ENCODE data around the gene IRF2BP1. TPM values are rescaled to one million over a fixed set of nuclear protein-coding genes. Genes with fewer than 3 reads are reported as not detected.

IRF2BP1 gene
- total RNA-seq, 1 donor from 2014 or later, result 18.8 TPM

DNA sequence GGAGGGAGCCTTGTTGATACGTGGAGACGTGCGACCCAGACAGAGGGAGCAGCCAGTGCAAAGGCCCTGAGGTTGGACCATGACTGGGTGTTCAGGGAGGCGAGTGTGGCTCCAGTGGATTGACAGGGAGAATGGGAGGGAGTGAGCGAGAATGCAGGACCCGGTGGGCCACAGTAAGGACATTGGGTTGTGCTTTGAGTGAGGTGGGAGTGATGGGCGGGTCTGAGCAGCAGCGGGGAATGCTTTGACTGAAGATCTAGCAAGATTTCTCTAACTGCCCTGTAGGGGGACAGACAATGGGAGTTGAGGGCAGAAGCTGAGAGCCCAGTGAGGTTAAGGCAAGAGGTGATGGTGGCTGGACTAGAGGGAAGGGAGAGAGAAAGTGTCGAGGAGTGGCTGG lies 36.3 kb upstream of the IRF2BP1 start:
- Histone ChIP-seq H3K27ac (ENCODE audit: low read depth, low read length) (no peak overlapping the region), H3K4me2 (ENCODE audit: low read length) (no peak overlapping the region), H3K9ac (ENCODE audit: low read length) (no peak overlapping the region), H4K20me1 (ENCODE audit: insufficient read depth, low read length) (no peaks in the 10 kb centered on the region), H3K36me3 (ENCODE audit: insufficient read depth, low read length) (no peaks in the 10 kb centered on the region), H2AFZ (ENCODE audit: low read depth, low read length) (no peak overlapping the region), H3K79me2 (ENCODE audit: insufficient read depth, low read length) (no peaks in the 10 kb centered on the region), H3K27me3 (ENCODE audit: insufficient read depth, low read length) (peaks cover 17% of the 10 kb centered on the region), H3K4me1 (ENCODE audit: insufficient read depth, low read length) (no peaks in the 10 kb centered on the region), H3K9me3 (ENCODE audit: insufficient read depth, low read depth, low read length) (no peaks in the 10 kb centered on the region), H3K4me3 (ENCODE audit: insufficient read depth, low read depth, low read length) (no peak overlapping the region)
- DNase-seq (ENCODE audit: low read depth), result no peak
- no peak for TF ChIP-seq CTCF (IDR thresholded peaks at IDR 0.05; ENCODE audit: insufficient read depth, low read depth, low read length)
- TF ChIP-seq EZH2 (IDR thresholded peaks at IDR 0.05; ENCODE audit: insufficient read depth, low read length), result no peak
- FAIRE-seq, result no peak
- Mint-ChIP-seq H3K9me3 (ENCODE audit: unreplicated experiment) (peaks cover 1% of the 10 kb centered on the region), H3K27me3 (ENCODE audit: low read depth, unreplicated experiment) (no peaks in the 10 kb centered on the region), H3K4me1 (ENCODE audit: low read depth, unreplicated experiment) (no peaks in the 10 kb centered on the region), H3K36me3 (ENCODE audit: low read depth, unreplicated experiment) (peaks cover 2% of the 10 kb centered on the region), H3K27ac (ENCODE audit: unreplicated experiment) (no peak overlapping the region), H3K4me3 (ENCODE audit: unreplicated experiment) (peak overlapping the region; percentile 54)

DNA sequence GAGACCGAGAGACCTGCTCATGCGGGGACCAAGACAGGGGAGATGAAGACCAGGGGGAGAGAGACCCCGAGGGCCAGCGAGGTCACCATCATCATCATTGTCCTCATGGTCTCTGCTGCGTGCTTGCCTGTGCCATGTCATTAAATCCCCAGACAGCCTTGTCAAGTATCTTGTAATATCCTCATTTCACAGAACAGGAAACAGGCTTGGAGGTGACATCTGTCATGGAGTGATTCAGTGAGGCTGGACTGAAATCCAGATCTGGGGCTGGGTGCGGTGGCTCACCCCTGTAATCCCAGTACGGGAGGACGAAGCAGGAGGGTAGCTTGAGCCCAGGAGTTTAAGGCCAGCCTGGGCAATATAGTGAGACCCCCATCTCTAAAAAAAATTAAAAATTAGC lies 34.5 kb upstream of the IRF2BP1 start:
- no peaks in the 10 kb centered on the region for H3K79me2 ChIP-seq (ENCODE audit: insufficient read depth, low read length)
- no peaks in the 10 kb centered on the region for H3K4me1 Mint-ChIP-seq (ENCODE audit: low read depth, unreplicated experiment)
- H2AFZ ChIP-seq (ENCODE audit: low read depth, low read length), result no peak overlapping the region
- peaks cover 1% of the 10 kb centered on the region for H3K9me3 Mint-ChIP-seq (ENCODE audit: unreplicated experiment)
- H3K9ac ChIP-seq (ENCODE audit: low read length), result no peak overlapping the region
- no peaks in the 10 kb centered on the region for H3K9me3 ChIP-seq (ENCODE audit: insufficient read depth, low read depth, low read length)
- DNase-seq (ENCODE audit: low read depth), result no peak
- FAIRE-seq, result no peak
- no peak overlapping the region for H3K27ac ChIP-seq (ENCODE audit: low read depth, low read length)
- H3K4me1 ChIP-seq (ENCODE audit: insufficient read depth, low read length), result no peaks in the 10 kb centered on the region
- no peak overlapping the region for H3K4me2 ChIP-seq (ENCODE audit: low read length)
- H3K27me3 Mint-ChIP-seq (ENCODE audit: low read depth, unreplicated experiment), result no peaks in the 10 kb centered on the region
- no peak overlapping the region for H3K4me3 Mint-ChIP-seq (ENCODE audit: unreplicated experiment)
- H3K27me3 ChIP-seq (ENCODE audit: insufficient read depth, low read length), result peaks cover 19% of the 10 kb centered on the region
- H4K20me1 ChIP-seq (ENCODE audit: insufficient read depth, low read length), result no peaks in the 10 kb centered on the region
- TF ChIP-seq CTCF (IDR thresholded peaks at IDR 0.05; ENCODE audit: insufficient read depth, low read depth, low read length) (no peak), EZH2 (IDR thresholded peaks at IDR 0.05; ENCODE audit: insufficient read depth, low read length) (no peak)
- no peaks in the 10 kb centered on the region for H3K36me3 ChIP-seq (ENCODE audit: insufficient read depth, low read length)
- no peak overlapping the region for H3K4me3 ChIP-seq (ENCODE audit: insufficient read depth, low read depth, low read length)
- H3K36me3 Mint-ChIP-seq (ENCODE audit: low read depth, unreplicated experiment), result no peaks in the 10 kb centered on the region
- no peak overlapping the region for H3K27ac Mint-ChIP-seq (ENCODE audit: unreplicated experiment)

- Histone ChIP-seq H3K79me2 (ENCODE audit: insufficient read depth, low read length) (no peaks in the 10 kb centered on the region), H3K36me3 (ENCODE audit: insufficient read depth, low read length) (no peaks in the 10 kb centered on the region), H3K27me3 (ENCODE audit: insufficient read depth, low read length) (peaks cover 19% of the 10 kb centered on the region), H3K9me3 (ENCODE audit: insufficient read depth, low read depth, low read length) (no peaks in the 10 kb centered on the region), H2AFZ (ENCODE audit: low read depth, low read length) (no peak overlapping the region), H3K4me3 (ENCODE audit: insufficient read depth, low read depth, low read length) (no peak overlapping the region), H3K4me2 (ENCODE audit: low read length) (no peak overlapping the region), H4K20me1 (ENCODE audit: insufficient read depth, low read length) (no peaks in the 10 kb centered on the region), H3K27ac (ENCODE audit: low read depth, low read length) (no peak overlapping the region), H3K4me1 (ENCODE audit: insufficient read depth, low read length) (no peaks in the 10 kb centered on the region), H3K9ac (ENCODE audit: low read length) (no peak overlapping the region)
- DNase-seq (ENCODE audit: low read depth) (no peak), FAIRE-seq (no peak)
- H3K36me3 Mint-ChIP-seq (ENCODE audit: low read depth, unreplicated experiment), result no peaks in the 10 kb centered on the region
- no peaks in the 10 kb centered on the region for H3K4me1 Mint-ChIP-seq (ENCODE audit: low read depth, unreplicated experiment)
- H3K27me3 Mint-ChIP-seq (ENCODE audit: low read depth, unreplicated experiment), result no peaks in the 10 kb centered on the region
- H3K27ac Mint-ChIP-seq (ENCODE audit: unreplicated experiment), result peak overlapping the region; percentile 47
- TF ChIP-seq EZH2 (IDR thresholded peaks at IDR 0.05; ENCODE audit: insufficient read depth, low read length), result no peak
- no peak for TF ChIP-seq CTCF (IDR thresholded peaks at IDR 0.05; ENCODE audit: insufficient read depth, low read depth, low read length)
- no peak overlapping the region for H3K4me3 Mint-ChIP-seq (ENCODE audit: unreplicated experiment)
- H3K9me3 Mint-ChIP-seq (ENCODE audit: unreplicated experiment), result peaks cover 1% of the 10 kb centered on the region
Observed at GRCh38 chr19:45919678-45920077, 33.7 kb upstream of the IRF2BP1 start.

Measured in astrocyte (in vitro differentiated cells and primary cell).